HCT116 (cell line): Measurements from ENCODE around the gene RTL9. TPM values are rescaled to one million over a fixed set of nuclear protein-coding genes. Genes with fewer than 3 reads are reported as not detected.

Source experiments
- ATAC-seq: fragments of 200-7000 bp; cut with Tn5 transposase; 2 replicates; pipeline ENCODE4 v1.9.1; 2020; ENCODE audit warnings: mild to moderate bottlenecking, moderate library complexity
- BruUV-seq: library from RNA; stranded (reverse); fragments of 400-500 nt; replicated peaks from 2 replicates; lab custom pipeline; 2021; lab: Mats Ljungman, UMichigan
- CTCF ChIA-PET: fragments of 300-600 bp; sonication (Branson Sonifier 250); formaldehyde crosslinking; loops from one replicate; lab custom pipeline; 2021; ENCODE audit warnings: antibody characterized with exemption; lab: Charles Lee
- POLR2A ChIA-PET: fragments of 300-600, 350-600 bp; sonication (Branson Sonifier 250); formaldehyde crosslinking; loops from one replicate; lab custom pipeline; 2021; ENCODE audit warnings: antibody characterized with exemption; lab: Charles Lee
- RAD21 ChIA-PET, 2 experiments: fragments of 300-600 bp; sonication (Branson Sonifier 250); formaldehyde crosslinking; loops; one replicate each; lab custom pipeline; 2023; ENCODE audit warnings: low total read pairs in 2 of 2; ENCODE audit not compliant: uncharacterized antibody in 2 of 2, unreplicated experiment in 2 of 2, low non-redundant PET in 1 of 2; lab: Charles Lee
- DNase-seq: peaks from one replicate; pipeline ENCODE4 v3.0.0-alpha.2; 2010; ENCODE audit warnings: low read depth, low spot score
- H2AFZ ChIP-seq: fragments of 200-600 bp; shearing (Covaris generic), sonication (generic); 2 replicates; pipeline ENCODE4 v1.6.1; 2017; ENCODE audit warnings: low read depth, mixed run types, mixed read lengths, antibody characterized with exemption, low read length; ENCODE audit not compliant: poor library complexity, severe bottlenecking
- H3K27ac ChIP-seq: 2 replicates; pipeline ENCODE4 v1.5.1; 2012; ENCODE audit warnings: low read depth, low read length
- H3K27me3 ChIP-seq: fragments of 200-600 bp; sonication (generic); 2 replicates; pipeline ENCODE4 v1.6.1; 2016; ENCODE audit warnings: mixed run types, low read length, mixed read lengths; ENCODE audit not compliant: insufficient read depth
- H3K36me3 ChIP-seq, 2 experiments: fragments of 200-500 bp in 1 of 2; fragments of 200-600 bp in 1 of 2; sonication (Bioruptor generic) in 1 of 2; sonication (generic) in 1 of 2; 2 replicates each; pipeline versions ENCODE4 v1.5.1 to v1.6.1; 2014 to 2016; ENCODE audit warnings: low read length in 2 of 2, inconsistent platforms in 1 of 2, mixed read lengths in 1 of 2, mixed run types in 1 of 2; ENCODE audit not compliant: insufficient read depth in 2 of 2, control insufficient read depth in 1 of 2
- H3K4me1 ChIP-seq, 2 experiments: fragments of 200-600 bp in 1 of 2; sonication (generic) in 1 of 2; 2 replicates each; pipeline versions ENCODE4 v1.5.1 to v1.6.1; 2012 to 2017; ENCODE audit warnings: low read length in 2 of 2, inconsistent platforms in 1 of 2, mild to moderate bottlenecking in 1 of 2, mixed read lengths in 1 of 2, mixed run types in 1 of 2, moderate library complexity in 1 of 2; ENCODE audit not compliant: insufficient read depth in 2 of 2, control insufficient read depth in 1 of 2
- H3K4me2 ChIP-seq: fragments of 200-600 bp; sonication (generic); 2 replicates; pipeline ENCODE4 v1.6.1; 2017; ENCODE audit warnings: mixed run types, low read length, mixed read lengths
- H3K4me3 ChIP-seq, 2 experiments: fragments of 200-600 bp in 1 of 2; sonication (generic) in 1 of 2; replicated peaks in 1 of 2; 2 replicates each; pipeline ENCODE4 v1.5.1; 2011 to 2016; ENCODE audit warnings: low read length in 2 of 2, control low read depth in 1 of 2, low read depth in 1 of 2, mild to moderate bottlenecking in 1 of 2, mixed read lengths in 1 of 2, mixed run types in 1 of 2
- H3K79me2 ChIP-seq: fragments of 200-600 bp; sonication (generic); 2 replicates; pipeline ENCODE4 v1.6.1; 2017; ENCODE audit warnings: mild to moderate bottlenecking, mixed run types, low read length, moderate library complexity, mixed read lengths; ENCODE audit not compliant: insufficient read depth
- H3K9ac ChIP-seq: fragments of 200-600 bp; sonication (generic); 2 replicates; pipeline ENCODE4 v1.6.1; 2016; ENCODE audit warnings: low read length, mixed read lengths
- H3K9me2 ChIP-seq: fragments of 200-600 bp; sonication (generic), shearing (Covaris generic); 2 replicates; pipeline ENCODE4 v1.6.1; 2017; ENCODE audit warnings: mixed run types, mild to moderate bottlenecking, moderate library complexity; ENCODE audit not compliant: insufficient read depth
- H3K9me3 ChIP-seq, 2 experiments: fragments of 200-500 bp in 1 of 2; fragments of 200-600 bp in 1 of 2; sonication (Bioruptor generic) in 1 of 2; sonication (generic) in 1 of 2; 2 replicates each; pipeline ENCODE4 v1.6.1; 2014 to 2017; ENCODE audit warnings: low read length in 2 of 2, mixed read lengths in 2 of 2, inconsistent platforms in 1 of 2, low read depth in 1 of 2, mild to moderate bottlenecking in 1 of 2, mixed run types in 1 of 2, moderate library complexity in 1 of 2; ENCODE audit not compliant: control insufficient read depth in 1 of 2, insufficient read depth in 1 of 2
- H4K20me1 ChIP-seq: fragments of 200-600 bp; sonication (generic), shearing (Covaris generic); 2 replicates; pipeline ENCODE4 v1.6.1; 2017; ENCODE audit warnings: mixed run types, mild to moderate bottlenecking, moderate library complexity; ENCODE audit not compliant: insufficient read depth
- CBX3 ChIP-seq: IDR thresholded peaks from 2 replicates; pipeline ENCODE4 v1.6.1; 2012; ENCODE audit warnings: low read depth
- CTCF ChIP-seq, 3 experiments: fragments of 200-600 bp in 1 of 3; sonication (generic) in 1 of 3; IDR thresholded peaks in 2 of 3; conservative IDR thresholded peaks in 1 of 3; 2 replicates each; pipeline ENCODE4 v1.5.1; 2012 to 2017; ENCODE audit warnings: low read depth in 2 of 3, low read length in 2 of 3, antibody characterized with exemption in 1 of 3, borderline replicate concordance in 1 of 3, control low read depth in 1 of 3, mild to moderate bottlenecking in 1 of 3, mixed read lengths in 1 of 3, mixed run types in 1 of 3, moderate library complexity in 1 of 3; ENCODE audit not compliant: insufficient read depth in 1 of 3
- JUND ChIP-seq: IDR thresholded peaks from 2 replicates; pipeline ENCODE4 v1.6.1; 2012
- POLR2A ChIP-seq: IDR thresholded peaks from 2 replicates; pipeline ENCODE4 v1.7.0; 2011; ENCODE audit warnings: borderline replicate concordance; ENCODE audit not compliant: insufficient read depth, insufficient read length; ENCODE audit errors: extremely low read depth
- SRF ChIP-seq: IDR thresholded peaks from 2 replicates; pipeline ENCODE4 v1.6.1; 2012; ENCODE audit warnings: low read depth
- ZBTB33 ChIP-seq: IDR thresholded peaks from 2 replicates; pipeline ENCODE4 v1.6.1; 2011; ENCODE audit warnings: mild to moderate bottlenecking, low read length, moderate library complexity; ENCODE audit not compliant: insufficient replicate concordance; ENCODE audit errors: extremely low read depth
- ZFX ChIP-seq: fragments of 450-650 bp; IDR thresholded peaks from 2 replicates; pipeline ENCODE4 v1.6.1; 2017
- ZNF274 ChIP-seq: fragments of 200-500 bp; sonication (Bioruptor generic); IDR thresholded peaks from 2 replicates; pipeline ENCODE4 v1.6.1; 2014; ENCODE audit warnings: mild to moderate bottlenecking, low read depth, low read length, inconsistent platforms
- intact Hi-C: fragments of 100-400 bp; cut with micrococcal nuclease; formaldehyde crosslinking; loops from 2 replicates; pipeline ENCODE4 v1.10.0; 2022
- total RNA-seq: library from RNA; stranded (reverse); gene quantifications from one replicate; pipeline ENCODE4 v1.2.1, GENCODE V29; 2021; ENCODE audit not compliant: unreplicated experiment

Gene RTL9
- total RNA-seq, 1 experiment from 2014 or later = 0.10 TPM

GRCh38 chrX:110397339-110397738 lies 38.7 kb downstream of the RTL9 start:
- BruUV-seq = no TSS peak
- Histone ChIP-seq H3K79me2 (no peaks in the 10 kb centered on the region), H3K9ac (no peak overlapping the region), H4K20me1 (no peaks in the 10 kb centered on the region), H3K4me1 (peaks cover 5 to 40% of the 10 kb centered on the region in 2 experiments; a peak in 3 of 4 replicates), H3K9me3 (no peaks in the 10 kb centered on the region), H3K4me2 (peak overlapping the region; percentile 49; the same call in 1 of the 2 replicates), H3K9me2 (no peaks in the 10 kb centered on the region), H3K27ac (no peak overlapping the region), H3K36me3 (no peaks in the 10 kb centered on the region), H2AFZ (peak overlapping the region; percentile 61), H3K4me3 (no peak overlapping the region), H3K27me3 (no peaks in the 10 kb centered on the region)
- intact Hi-C loops = no loop called here
- TF ChIP-seq ZNF274 = no peak
- TF ChIP-seq JUND = no peak
- TF ChIP-seq ZFX = no peak
- no peak for TF ChIP-seq CTCF (IDR thresholded peaks at IDR 0.05 in 2 of 3, conservative IDR thresholded peaks at IDR 0.05 in 1 of 3; ENCODE audit: borderline replicate concordance in 1 of 3, insufficient read depth in 1 of 3, low read depth in 2 of 3, low read length in 2 of 3)
- no peak for TF ChIP-seq POLR2A
- no peak for TF ChIP-seq CBX3
- TF ChIP-seq ZBTB33 = no peak
- TF ChIP-seq SRF = no peak
- CTCF ChIA-PET = no interaction called here
- ATAC-seq = no peak
- DNase-seq = no peak
- RAD21 ChIA-PET = interaction anchor here in 1 of 2 experiments (0.6 kb wide), 1 partner anchor 237 kb away, joined by 3 read pairs; no protein-coding TSS in a partner anchor
- POLR2A ChIA-PET = no interaction called here
